ENCODE measurements around the gene FRMD4A.

DNA sequence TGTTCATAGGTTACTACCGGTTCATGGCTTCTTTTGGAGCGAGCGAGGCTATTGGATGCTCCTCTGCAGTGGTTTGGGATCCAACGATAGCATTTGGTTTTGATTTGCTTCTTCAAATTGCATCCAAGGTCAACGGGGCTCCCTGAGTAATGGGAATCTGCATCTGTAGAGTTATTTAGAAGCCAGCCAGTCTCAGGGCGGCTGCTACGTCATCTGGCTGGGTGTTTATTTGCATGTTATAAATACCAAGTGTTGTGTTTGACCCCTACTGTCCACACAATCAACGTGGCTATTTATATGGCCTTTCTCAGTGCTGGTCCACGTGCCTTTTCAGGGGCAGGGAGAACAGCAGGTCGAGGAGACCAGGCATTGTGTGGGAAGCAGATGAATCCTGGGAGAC is 606.2 kb downstream of the FRMD4A start:
- TF ChIP-seq EP300 (IDR thresholded peaks at IDR 0.05) = no peak
- TF ChIP-seq, protein P1, sequence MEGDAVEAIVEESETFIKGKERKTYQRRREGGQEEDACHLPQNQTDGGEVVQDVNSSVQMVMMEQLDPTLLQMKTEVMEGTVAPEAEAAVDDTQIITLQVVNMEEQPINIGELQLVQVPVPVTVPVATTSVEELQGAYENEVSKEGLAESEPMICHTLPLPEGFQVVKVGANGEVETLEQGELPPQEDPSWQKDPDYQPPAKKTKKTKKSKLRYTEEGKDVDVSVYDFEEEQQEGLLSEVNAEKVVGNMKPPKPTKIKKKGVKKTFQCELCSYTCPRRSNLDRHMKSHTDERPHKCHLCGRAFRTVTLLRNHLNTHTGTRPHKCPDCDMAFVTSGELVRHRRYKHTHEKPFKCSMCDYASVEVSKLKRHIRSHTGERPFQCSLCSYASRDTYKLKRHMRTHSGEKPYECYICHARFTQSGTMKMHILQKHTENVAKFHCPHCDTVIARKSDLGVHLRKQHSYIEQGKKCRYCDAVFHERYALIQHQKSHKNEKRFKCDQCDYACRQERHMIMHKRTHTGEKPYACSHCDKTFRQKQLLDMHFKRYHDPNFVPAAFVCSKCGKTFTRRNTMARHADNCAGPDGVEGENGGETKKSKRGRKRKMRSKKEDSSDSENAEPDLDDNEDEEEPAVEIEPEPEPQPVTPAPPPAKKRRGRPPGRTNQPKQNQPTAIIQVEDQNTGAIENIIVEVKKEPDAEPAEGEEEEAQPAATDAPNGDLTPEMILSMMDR (IDR thresholded peaks at IDR 0.05) = no peak

Data from stomach (tissue), 4 donors.